Subcutaneous abdominal adipose tissue (tissue), 5 donors: ENCODE data around the gene ABR.
"Not testable (repeated sequence)": the region's sequence is repeated elsewhere in the genome, so short reads cannot be mapped to it uniquely, and the experiment has no call there.

ENCODE experiments used
- H3K27ac ChIP-seq: one replicate; pipeline ENCODE4 v1.7.0; 2013; ENCODE audit warnings: low read depth, mild to moderate bottlenecking, inconsistent platforms, low read length, moderate library complexity
- H3K27me3 ChIP-seq, 5 donors: one replicate each; pipeline ENCODE4 v1.7.0; 2013; ENCODE audit warnings: low read length in 5 of 5, inconsistent platforms in 1 of 5; ENCODE audit not compliant: control insufficient read depth in 5 of 5, insufficient read depth in 4 of 5
- H3K36me3 ChIP-seq, 5 donors: one replicate each; pipeline ENCODE4 v1.7.0; 2013; ENCODE audit warnings: low read length in 5 of 5; ENCODE audit not compliant: control insufficient read depth in 5 of 5, insufficient read depth in 5 of 5
- H3K4me1 ChIP-seq, 5 donors: one replicate each; pipeline ENCODE4 v1.7.0; 2013; ENCODE audit warnings: low read length in 5 of 5, mild to moderate bottlenecking in 3 of 5, moderate library complexity in 1 of 5; ENCODE audit not compliant: control insufficient read depth in 5 of 5, insufficient read depth in 5 of 5
- H3K4me3 ChIP-seq, 5 donors: one replicate each; pipeline ENCODE4 v1.7.0; 2013; ENCODE audit warnings: low read length in 5 of 5, low read depth in 1 of 5
- H3K9ac ChIP-seq, 5 donors: one replicate each; pipeline ENCODE4 v1.7.0; 2013; ENCODE audit warnings: low read length in 5 of 5, mild to moderate bottlenecking in 4 of 5, moderate library complexity in 3 of 5
- H3K9me3 ChIP-seq, 5 donors: one replicate each; pipeline ENCODE4 v1.7.0; 2013; ENCODE audit warnings: low read length in 5 of 5; ENCODE audit not compliant: control insufficient read depth in 5 of 5
- donor health status: healthy.
- donor health status: healthy.
- donor health status: healthy.
- donor health status: healthy.
- donor health status: healthy.

The ABR gene

GRCh38 chr17:1099242-1099641 is 80.5 kb downstream of the ABR start:
- Histone ChIP-seq H3K27me3 (no peaks in the 10 kb centered on the region), H3K9me3 (no peaks in the 10 kb centered on the region), H3K27ac (no peak overlapping the region), H3K36me3 (peaks cover 0 to 32% (median 17%) of the 10 kb centered on the region in 5 donors), H3K4me1 (peaks cover 0 to 33% (median 12%) of the 10 kb centered on the region in 5 donors), H3K4me3 (no peak overlapping the region), H3K9ac (no peak overlapping the region)

- H3K4me3 ChIP-seq, result peak overlapping the region in 1 of 5 donors; percentile 45
- not testable (repeated sequence) for H3K27ac ChIP-seq, H3K9me3 ChIP-seq, H3K27me3 ChIP-seq, H3K9ac ChIP-seq
- peaks cover 0 to 37% (median 25%) of the 10 kb centered on the region in 5 donors for H3K36me3 ChIP-seq
- H3K4me1 ChIP-seq, result peaks cover 0 to 33% (median 12%) of the 10 kb centered on the region in 5 donors
Measured at GRCh38 chr17:1097972-1098744, 81.6 kb downstream of the ABR start.

DNA sequence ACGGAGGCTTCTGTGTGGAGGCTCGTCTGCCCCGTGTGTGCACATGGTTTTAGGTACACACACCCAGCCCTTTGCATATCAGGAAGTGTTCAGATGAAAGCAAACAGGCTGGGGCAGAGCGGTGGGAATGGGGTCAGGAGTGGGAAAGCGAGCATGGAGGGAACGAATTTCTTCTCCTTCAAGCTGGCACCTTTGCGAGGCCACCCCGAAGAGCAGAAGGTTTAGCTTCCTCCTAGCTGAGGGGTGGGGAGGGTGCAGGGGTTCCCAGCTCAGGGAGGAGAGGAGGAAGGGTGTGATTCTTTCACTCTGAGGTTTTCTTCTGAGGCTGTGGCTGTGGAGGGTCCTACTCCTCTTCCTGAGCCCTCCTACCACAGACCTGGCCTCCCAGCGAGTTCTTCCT is 83.6 kb downstream of the ABR start:
- no peaks in the 10 kb centered on the region for H3K9me3 ChIP-seq
- H3K9ac ChIP-seq, result peak overlapping the region in 2 of 5 donors; percentile 35
- H3K4me3 ChIP-seq, result no peak overlapping the region
- H3K27ac ChIP-seq, result no peak overlapping the region
- peaks cover 0 to 50% (median 37%) of the 10 kb centered on the region in 5 donors for H3K36me3 ChIP-seq
- H3K4me1 ChIP-seq, result peaks cover 0 to 33% (median 12%) of the 10 kb centered on the region in 5 donors
- H3K27me3 ChIP-seq, result no peaks in the 10 kb centered on the region

DNA sequence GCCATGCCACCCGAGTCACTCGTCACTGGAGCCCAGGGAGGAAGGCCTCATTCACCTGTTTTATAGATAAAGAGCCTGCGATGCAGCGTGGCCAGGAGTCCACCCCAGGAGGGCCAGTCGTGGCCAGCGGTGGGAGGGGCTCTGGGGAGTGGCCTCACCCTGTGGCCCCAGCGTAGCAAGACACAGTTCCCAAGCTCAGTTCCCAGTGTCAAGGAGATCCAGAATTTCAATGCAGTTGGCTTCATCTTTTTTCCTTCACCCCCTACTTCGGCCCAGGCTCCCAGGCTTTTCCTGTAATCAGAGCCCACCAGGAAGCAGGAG is 84.0 kb downstream of the ABR start:
- Histone ChIP-seq H3K4me1 (peaks cover 0 to 33% (median 12%) of the 10 kb centered on the region in 5 donors), H3K36me3 (peaks cover 0 to 54% (median 41%) of the 10 kb centered on the region in 5 donors), H3K27ac (no peak overlapping the region)

GRCh38 chr17:1095090-1095852 is 84.5 kb downstream of the ABR start:
- no peaks in the 10 kb centered on the region for H3K9me3 ChIP-seq
- H3K4me3 ChIP-seq, result no peak overlapping the region
- peaks cover 0 to 54% (median 43%) of the 10 kb centered on the region in 5 donors for H3K36me3 ChIP-seq
- no peaks in the 10 kb centered on the region for H3K27me3 ChIP-seq
- peak overlapping the region; percentile 23 for H3K27ac ChIP-seq
- peak overlapping the region in 2 of 5 donors; percentile 13 to 35 for H3K9ac ChIP-seq
- peaks cover 0 to 33% (median 12%) of the 10 kb centered on the region in 5 donors for H3K4me1 ChIP-seq

More for the DNA sequence above, 84.0 kb downstream of the ABR start:
- no peak overlapping the region for H3K4me3 ChIP-seq
- peak overlapping the region in 2 of 5 donors; percentile 13 to 35 for H3K9ac ChIP-seq
- no peaks in the 10 kb centered on the region for H3K9me3 ChIP-seq
- H3K27me3 ChIP-seq, result no peaks in the 10 kb centered on the region

- peak overlapping the region in 1 of 5 donors; percentile 29 for H3K4me3 ChIP-seq
- H3K9me3 ChIP-seq, result no peaks in the 10 kb centered on the region
- no peaks in the 10 kb centered on the region for H3K27me3 ChIP-seq
- no peak overlapping the region for H3K9ac ChIP-seq
- peaks cover 0 to 39% (median 17%) of the 10 kb centered on the region in 5 donors for H3K4me1 ChIP-seq
- peaks cover 0 to 54% (median 46%) of the 10 kb centered on the region in 5 donors for H3K36me3 ChIP-seq
- H3K27ac ChIP-seq, result no peak overlapping the region
Measured at GRCh38 chr17:1094591-1094990, 85.2 kb downstream of the ABR start.

DNA sequence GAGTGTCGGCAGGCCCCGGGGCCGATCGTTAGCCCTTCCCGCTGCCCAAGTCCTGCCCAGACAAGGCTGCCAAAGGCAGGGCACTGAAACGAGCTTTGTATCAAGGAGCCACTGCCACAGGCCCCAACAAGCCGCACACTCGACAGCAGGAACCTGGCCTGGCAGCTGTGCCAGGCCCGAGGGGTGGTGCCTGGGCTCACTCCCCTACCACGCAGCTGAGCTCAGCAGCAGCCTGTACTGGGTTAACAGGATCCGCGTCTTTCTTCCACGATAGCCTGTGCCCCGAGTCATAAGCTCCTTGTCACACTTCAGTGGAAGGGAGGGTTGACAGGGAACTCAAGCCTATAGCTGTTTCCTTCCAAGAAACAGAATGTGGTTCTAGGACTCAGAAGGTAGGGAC is 87.9 kb downstream of the ABR start:
- no peak overlapping the region for H3K27ac ChIP-seq
- H3K4me3 ChIP-seq, result no peak overlapping the region
- H3K27me3 ChIP-seq, result no peaks in the 10 kb centered on the region
- H3K36me3 ChIP-seq, result peaks cover 0 to 57% (median 45%) of the 10 kb centered on the region in 5 donors
- H3K9me3 ChIP-seq, result no peaks in the 10 kb centered on the region
- H3K9ac ChIP-seq, result no peak overlapping the region
- H3K4me1 ChIP-seq, result peaks cover 0 to 28% (median 15%) of the 10 kb centered on the region in 5 donors

DNA sequence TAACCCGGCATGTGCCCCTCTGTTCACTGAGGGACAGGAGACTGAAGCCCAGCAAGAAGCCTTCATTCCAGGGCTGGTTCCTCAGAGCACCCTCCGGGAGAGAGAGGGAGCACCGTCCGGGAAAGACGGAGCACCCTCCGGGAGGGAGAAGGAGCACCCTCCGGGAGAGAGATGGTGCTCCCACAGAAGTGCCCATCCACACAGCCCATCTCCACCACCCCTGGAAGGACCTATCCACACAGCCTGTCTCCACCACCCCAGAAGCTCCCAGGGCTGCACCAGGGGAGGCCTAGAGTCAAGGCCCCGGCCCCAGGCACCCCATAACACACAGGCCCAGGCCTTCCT is 88.6 kb downstream of the ABR start:
- Histone ChIP-seq H3K27me3 (no peaks in the 10 kb centered on the region), H3K36me3 (peaks cover 0 to 54% (median 45%) of the 10 kb centered on the region in 5 donors), H3K9ac (no peak overlapping the region), H3K4me3 (no peak overlapping the region), H3K4me1 (peaks cover 0 to 22% (median 14%) of the 10 kb centered on the region in 5 donors), H3K9me3 (no peaks in the 10 kb centered on the region), H3K27ac (no peak overlapping the region)

- H3K4me3 ChIP-seq, result no peak overlapping the region
- peaks cover 0 to 51% (median 42%) of the 10 kb centered on the region in 5 donors for H3K36me3 ChIP-seq
- no peaks in the 10 kb centered on the region for H3K27me3 ChIP-seq
- H3K9me3 ChIP-seq, result no peaks in the 10 kb centered on the region
- H3K27ac ChIP-seq, result no peak overlapping the region
- H3K4me1 ChIP-seq, result peaks cover 0 to 16% (median 10%) of the 10 kb centered on the region in 5 donors
- no peak overlapping the region for H3K9ac ChIP-seq
Measured at GRCh38 chr17:1090465-1091189, 89.2 kb downstream of the ABR start.
